T-helper 9 cell (primary cell): Measurements from ENCODE around the gene OR2L8.

Experiments used
- DNase-seq: peaks from one replicate; pipeline ENCODE4 v3.0.0-alpha.2; 2020
- total RNA-seq, 2 donors: gene quantifications; one replicate each; lab custom pipeline; 2026; lab: John Stamatoyannopoulos, UW

Gene OR2L8, protein sequence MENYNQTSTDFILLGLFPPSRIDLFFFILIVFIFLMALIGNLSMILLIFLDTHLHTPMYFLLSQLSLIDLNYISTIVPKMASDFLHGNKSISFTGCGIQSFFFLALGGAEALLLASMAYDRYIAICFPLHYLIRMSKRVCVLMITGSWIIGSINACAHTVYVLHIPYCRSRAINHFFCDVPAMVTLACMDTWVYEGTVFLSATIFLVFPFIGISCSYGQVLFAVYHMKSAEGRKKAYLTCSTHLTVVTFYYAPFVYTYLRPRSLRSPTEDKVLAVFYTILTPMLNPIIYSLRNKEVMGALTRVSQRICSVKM
- 0 reads per million in 2 donors for total RNA-seq

DNA sequence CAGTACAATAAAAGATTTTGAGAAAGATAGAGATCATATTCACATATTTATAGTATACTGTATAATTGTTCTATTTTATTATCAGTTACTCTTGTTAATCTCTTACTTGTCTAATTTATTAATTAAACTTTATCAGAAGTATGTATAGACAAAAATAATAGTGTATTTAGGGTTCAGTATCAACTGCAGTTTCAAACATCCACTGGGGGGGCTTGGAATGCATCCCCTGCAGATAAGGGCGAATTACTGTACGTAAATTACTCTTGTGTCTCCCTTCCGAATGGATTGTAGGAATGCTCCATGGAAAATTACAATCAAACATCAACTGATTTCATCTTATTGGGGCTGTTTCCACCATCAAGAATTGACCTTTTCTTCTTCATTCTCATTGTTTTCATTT is at the start of gene OR2L8:
TSS of gene OR2L8 (plus strand) at position 301 of the 400 bp plus-strand sequence. CDS start at position 301, 0 bp downstream.
- DNase-seq = no peak

DNA sequence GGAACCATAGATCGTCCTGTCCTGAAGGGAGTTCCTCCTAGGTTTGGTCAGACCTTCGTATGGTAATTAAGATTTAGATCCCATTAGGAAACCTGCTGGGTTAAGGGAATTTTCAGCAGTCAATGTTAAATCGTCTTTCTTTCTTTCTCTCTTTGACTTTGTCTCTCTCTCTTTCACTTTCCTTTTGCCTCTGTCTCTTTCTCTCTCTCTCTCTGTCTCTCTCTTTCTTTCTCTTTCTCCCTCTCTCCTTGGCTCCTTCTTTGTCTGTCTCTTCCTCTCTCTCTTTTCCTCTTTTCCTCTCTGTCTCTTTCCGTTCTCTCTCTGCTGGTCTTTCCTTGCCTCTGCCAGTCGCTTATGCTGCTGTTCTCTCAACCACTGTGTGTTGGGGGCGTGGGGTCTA is 44.5 kb upstream of the OR2L8 start:
- DNase-seq = no peak

DNA sequence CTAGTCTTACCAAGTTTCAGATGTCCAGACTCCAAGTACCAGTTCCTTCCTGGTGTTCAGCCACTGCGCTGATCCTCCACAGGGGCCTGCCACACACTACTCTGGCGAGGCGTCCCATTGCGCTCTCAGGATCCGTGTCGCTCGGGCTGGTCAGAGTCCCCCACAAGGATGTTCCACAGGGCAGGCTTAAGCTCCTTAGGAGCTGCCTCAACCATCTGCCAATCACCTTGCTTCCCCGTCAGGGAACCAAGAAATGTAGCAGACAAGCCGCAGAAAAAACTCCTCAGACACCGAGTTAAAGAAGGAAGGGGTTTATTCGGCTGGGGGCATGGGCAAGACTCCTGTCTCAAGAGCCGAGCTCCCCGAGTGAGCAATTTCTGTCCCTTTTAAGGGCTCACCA is 43.5 kb upstream of the OR2L8 start:
- DNase-seq = no peak

DNA sequence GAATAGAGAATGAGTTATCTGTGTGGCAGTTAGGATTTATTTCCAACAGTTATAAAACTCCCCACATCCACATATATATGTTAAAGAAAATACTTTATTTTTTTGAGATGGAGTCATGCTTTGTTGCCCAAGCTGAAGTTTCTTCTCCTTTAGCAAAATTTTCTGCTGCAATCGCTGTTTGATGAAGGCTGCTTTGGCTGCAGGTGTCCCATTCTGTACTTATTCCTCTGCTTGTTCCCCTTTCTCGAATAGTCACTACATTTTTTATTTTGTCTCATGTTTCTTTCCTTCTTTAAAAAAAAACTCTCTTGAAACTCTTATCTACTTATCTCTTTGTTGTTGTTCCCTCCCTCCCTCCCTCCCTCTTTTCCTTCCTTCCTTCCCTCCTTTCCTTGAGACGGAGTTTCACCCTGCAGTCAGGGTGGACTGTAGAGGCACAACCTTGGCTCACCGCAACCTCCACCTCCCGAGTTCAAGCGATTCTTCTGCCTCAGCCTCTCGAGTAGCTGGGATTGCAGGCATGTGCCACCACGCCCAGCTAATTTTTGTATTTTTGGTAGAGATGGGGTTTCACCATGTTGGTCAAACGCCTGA is 42.7 kb upstream of the OR2L8 start:
- no peak for DNase-seq

DNA sequence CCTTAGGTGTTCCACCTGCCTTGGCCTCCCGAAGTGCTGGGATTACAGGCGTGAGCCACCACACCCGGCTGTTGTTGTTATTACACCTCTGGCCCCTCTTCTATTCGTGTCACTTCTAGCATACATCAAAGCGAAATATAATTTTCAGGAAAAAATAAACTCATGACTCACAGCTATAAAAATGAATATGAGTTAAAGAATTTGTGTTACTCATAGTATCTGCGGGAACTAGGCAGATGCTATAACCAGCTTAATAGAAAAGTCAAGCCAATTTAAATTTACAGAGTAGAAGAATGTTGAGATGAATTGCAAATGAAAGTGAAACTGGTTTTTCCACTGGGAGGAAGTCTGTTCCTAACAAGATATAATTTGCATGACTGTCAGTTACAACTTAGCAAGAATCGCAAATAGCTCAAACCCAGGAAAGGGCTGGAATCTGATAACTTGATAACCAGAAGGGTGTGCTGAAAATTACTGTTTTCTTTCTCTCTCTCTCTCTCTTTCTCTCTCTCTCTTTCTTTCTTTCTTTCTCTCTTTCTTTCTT is 42.1 kb upstream of the OR2L8 start:
- no peak for DNase-seq

DNA sequence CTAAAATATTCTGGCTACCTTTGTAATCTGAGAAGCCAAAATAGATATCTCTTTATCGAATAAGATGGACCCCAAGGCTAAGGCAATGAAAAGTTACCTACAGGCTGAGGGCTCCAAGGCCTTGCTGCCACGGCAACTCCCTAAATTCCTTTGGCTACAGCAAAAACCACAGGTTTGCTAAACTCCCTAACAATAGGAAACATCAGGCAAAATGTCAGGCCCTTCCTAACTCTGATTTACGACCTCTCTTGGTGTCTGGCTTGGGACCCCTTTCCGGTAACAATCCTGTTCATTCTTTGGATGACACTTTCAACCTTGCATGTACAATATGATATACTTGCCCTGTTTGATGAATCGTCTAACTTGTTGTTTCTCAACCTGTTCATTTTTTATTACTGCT is 39.9 kb upstream of the OR2L8 start:
- DNase-seq = no peak

DNA sequence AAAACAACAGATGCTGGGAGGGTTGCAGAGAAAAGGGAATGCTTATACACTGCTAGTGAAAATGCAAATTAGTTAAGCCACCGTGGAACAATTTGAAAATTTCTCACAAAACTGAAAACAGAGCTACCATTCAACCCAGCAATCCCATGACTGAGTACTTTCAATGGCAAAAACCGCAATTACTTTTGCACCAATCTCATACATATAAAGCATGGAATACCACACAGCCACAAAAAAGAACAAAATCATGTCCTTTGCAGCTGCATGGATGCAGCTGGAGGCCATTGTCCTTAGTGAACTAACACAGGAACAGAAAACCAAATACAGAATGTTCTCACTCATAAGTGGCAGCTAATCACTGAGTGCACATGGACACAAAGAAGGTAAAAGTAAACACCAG is 34.9 kb upstream of the OR2L8 start:
- DNase-seq = no peak

DNA sequence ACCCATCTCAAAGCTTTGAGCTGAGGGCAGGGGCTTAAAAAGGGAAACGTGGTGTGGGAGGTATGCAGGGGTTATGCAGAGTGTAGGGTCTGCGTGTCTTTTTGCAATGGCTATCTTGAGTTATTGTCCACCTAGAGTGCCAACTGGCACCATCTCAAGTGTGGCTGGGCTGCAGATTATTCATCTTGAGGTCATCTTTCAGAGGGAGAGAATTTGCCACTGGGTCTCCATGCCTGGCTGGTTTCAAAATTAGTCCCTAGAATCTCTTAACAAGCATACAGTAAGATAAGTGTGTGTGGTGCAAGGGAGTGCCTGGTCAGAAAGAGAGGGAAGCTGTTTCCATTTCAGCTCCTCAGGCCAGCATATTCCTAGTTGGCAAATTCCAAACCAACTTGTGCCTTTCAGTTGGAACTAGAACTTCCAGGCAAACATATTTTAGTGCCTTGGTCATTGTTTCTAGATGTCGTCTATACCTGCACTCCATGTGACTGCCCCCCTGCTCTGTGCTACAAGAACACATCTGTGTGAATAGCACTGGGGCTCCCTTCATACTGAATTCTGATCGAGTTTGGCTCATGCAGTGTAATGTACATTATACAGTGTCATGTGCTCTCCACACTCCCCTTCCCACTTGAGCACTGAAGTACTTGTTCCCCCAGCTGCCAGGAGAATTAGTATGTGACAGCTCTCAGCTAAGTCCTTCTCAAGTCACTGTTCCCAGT is 33.6 kb upstream of the OR2L8 start:
- no peak for DNase-seq

DNA sequence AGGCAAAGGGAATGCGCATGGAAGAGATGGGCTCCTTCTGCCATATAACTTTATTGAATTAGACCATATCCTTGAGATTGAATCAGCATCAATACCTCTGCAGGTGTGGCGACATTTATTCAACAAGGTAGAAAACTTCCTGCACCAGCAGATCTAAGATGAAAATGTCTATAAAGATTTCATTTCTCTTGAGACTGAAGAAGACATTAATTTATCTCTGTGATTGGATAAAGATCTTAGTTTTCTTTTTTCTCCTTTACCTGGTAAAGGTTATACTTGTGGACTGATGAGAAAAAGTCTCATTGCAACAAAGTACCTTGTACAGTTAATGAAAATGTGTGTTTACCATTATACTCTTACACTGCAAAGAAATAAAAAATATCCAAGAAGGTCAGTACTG is 28.7 kb upstream of the OR2L8 start, which contains the start of gene OR2T8:
TSS of gene OR2T8 (plus strand) at position 301 of the 400 bp plus-strand sequence. CDS start 766 bp downstream, outside the sequence.
- DNase-seq = no peak

DNA sequence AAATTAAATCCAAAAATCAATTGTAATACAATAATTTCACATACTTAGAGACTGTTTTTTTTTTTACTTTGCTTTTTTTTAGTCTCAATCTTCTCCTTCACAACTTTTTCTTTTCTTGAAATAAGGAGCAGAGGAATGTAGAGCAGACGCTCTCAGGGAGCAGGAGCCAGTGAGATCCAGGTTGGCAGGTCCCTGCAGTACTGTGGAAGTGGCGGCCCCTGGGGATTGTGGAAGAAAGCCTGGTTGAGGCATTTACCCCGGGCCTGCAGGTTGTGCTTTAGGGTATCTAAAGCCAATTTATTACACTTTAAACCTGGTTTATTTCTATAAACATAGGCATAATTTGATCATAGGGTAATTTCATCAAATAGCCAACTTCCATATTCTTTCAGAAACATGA is 24.7 kb upstream of the OR2L8 start:
- no peak for DNase-seq

DNA sequence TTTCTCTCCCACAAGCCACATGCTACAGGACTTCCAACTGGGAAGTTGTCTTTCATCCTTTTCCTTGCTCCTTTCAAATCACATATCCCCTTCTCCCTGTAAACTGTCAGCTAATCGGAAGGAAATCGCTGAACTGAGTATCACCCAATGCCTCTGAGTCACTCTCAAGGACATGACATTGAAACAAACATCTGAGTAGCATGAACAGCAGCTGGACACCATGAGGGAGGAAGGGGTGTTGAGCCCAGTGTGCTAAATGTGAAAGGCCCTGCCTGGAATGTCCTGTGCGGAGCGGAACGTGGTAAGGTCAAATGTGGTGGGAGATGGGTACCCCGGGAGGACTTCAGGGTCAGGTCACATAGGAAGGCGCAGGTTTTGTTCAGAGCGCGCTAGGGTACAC is 23.8 kb upstream of the OR2L8 start, which contains the start of gene OR2AJ1:
TSS of gene OR2AJ1 (plus strand) at position 22 of the 400 bp plus-strand sequence. CDS start 8,880 bp downstream, outside the sequence.
- DNase-seq = no peak

DNA sequence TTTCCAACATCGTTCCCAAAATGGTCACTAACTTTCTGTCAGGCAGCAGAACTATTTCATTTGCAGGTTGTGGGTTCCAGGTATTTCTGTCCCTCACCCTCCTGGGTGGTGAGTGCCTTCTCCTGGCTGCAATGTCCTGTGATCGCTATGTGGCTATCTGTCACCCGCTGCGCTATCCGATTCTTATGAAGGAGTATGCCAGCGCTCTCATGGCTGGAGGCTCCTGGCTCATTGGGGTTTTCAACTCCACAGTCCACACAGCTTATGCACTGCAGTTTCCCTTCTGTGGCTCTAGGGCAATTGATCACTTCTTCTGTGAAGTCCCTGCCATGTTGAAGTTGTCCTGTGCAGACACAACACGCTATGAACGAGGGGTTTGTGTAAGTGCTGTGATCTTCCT is 14.7 kb upstream of the OR2L8 start:
- DNase-seq = no peak

DNA sequence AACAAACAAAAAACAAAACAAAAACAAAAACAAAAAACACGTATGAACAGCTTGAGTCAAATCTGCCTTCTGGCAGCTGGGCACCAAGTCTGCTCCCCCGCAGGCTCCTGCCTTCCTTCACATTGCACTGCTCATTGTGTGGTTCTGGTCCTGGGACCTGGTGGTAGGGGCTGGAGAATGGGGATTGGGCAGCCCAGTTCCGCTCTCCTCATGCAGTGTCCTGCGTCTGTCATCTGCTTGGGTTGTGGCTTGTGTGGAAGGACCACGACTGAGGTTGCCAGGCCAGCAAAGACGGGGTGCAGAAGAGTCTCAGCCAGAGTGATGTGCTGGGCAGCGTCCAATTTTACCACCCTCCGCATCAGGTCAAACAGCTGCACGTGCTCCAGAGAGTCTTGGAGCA is 12.9 kb upstream of the OR2L8 start:
- no peak for DNase-seq

DNA sequence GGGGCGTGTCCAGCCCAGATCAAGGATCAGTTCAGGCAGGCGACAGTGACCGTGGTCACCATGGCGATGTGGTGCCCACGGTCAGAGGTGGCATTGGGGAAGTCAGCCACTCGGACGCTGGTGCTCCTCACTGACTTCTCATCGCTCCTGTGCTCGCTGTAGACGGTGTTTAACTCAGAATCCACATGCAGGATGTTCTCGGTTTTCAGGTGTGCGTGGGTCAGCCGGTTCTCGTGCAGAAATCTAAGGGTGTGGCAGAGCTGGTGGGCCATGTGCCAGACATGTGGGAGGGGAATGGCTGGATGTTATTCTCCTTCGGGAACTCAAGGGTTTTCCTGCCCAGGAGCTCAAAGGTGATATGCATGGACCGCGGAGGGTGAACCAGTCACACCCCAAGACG is 12.2 kb upstream of the OR2L8 start:
- no peak for DNase-seq

DNA sequence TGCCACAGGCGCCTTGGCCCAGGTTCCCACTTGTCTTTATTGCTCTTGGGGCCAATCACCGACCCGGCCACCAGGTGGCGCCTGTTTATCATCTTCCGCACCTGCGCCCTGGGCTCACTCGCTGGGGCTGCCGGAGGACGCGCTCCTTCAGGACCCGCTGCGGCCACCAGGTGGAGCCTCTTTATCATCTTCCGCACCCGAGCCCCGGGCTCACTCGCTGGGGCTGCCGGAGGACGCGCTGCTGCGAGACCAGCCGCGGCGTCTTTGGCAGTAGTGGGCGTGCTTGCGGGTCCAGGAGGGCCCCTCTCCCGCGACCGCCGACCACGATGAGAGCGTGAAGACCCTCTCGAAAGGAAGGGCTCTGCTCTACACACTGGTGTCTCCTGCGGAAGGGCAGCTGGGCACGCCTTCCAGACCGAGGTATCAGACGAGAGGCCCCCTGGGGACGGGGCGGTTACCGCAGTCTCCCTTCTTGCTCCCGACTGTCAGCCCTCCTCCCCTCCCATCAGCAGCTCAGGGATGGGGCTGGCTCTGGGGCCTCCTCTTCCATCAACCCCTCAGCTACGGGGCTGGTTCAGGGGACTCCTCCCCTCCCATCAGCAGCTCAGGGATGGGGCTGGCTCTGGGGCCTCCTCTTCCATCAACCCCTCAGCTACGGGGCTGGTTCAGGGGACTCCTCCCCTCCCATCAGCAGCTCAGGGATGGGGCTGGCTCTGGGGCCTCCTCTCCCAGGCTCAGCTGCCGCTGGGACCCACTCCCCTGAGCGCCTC is 11.5 kb upstream of the OR2L8 start:
- peak; percentile 57 for DNase-seq

DNA sequence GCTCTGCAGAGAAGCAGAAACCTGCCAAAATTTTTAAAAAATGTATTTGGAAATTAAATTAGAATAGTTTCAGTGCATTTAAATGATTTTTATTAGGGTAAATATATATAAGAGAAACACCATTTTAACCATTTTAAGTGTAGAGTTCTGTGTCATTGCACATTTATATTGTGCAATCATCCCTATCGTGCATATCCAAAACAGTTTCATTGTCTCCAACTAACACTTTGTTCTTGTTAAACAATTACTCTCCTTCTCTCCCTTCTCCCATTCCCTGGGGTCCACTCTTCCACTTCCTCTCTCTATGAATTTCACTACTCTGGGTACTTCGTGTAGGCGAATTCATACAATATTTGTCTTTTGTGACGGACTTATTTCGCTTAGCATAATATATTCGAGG is 6.0 kb upstream of the OR2L8 start:
- DNase-seq = no peak

DNA sequence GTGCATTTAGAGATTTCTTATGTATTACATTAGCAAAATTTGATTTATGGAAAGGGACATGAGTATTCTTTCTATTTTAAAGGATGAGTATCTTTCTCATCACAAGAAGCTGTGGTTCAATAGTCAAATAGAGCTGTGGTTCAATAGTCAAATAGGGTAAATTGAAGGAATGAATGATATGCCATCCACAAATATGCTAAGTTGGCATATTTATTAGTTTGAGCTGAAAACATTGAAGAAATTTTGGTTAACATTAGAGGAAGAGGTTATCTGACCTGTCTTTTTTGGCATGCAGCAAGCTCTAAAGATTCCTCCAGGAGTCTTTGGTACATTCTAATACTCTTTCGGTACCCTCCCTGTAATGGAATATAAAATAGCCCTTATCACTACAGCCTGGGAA is 4.8 kb downstream of the OR2L8 start:
- DNase-seq = no peak

DNA sequence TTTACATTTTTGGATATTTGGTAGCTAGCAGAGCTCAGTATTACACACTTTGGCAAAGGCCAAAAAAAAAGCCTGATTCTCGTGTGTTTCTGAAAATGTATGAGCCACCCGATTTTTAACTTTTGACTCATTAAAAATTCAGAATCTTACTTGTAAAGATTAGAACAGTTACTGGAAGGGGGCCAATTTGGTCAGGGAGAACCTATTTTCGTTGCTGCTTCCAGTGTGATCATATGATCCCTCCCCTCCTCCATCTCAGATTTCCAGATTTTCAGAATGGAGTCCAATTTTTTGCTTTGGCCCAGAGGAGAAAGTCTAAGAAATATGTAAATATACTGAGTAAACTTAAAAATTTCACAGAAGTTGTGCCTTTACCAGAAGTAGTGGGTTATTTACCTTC is 13.1 kb downstream of the OR2L8 start:
- DNase-seq = no peak

DNA sequence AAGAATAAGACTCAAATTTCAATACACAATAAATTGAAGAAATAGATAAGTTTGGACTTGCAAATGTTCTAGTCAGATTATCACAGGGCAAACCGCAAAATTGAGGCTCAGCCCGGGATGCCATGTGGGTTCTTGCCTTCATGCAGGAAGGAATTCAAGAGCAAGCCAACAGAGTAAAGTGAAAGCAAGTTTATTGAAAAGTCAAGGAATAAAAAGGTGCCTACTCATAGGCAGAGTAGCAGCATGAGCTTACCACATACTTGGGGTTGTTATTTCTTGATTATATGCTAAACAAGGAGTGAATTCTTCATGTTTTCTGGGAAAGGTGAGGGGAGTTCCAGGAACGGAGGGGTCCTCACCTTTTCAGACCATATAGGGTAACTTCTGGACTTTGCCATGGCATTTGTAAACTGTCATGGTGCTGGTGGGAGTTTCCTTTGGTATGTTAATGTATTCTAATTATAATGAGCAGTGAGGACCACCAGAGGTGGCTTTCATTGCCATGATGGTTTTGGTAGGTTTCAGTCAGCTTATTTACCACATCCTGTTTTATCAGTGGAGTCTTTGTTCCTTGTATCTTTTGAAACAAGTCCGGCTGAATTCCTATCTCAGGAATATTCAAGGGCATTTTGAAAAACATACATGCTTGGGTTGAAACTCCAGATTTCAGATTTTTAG is 14.4 kb downstream of the OR2L8 start:
- DNase-seq = no peak

DNA sequence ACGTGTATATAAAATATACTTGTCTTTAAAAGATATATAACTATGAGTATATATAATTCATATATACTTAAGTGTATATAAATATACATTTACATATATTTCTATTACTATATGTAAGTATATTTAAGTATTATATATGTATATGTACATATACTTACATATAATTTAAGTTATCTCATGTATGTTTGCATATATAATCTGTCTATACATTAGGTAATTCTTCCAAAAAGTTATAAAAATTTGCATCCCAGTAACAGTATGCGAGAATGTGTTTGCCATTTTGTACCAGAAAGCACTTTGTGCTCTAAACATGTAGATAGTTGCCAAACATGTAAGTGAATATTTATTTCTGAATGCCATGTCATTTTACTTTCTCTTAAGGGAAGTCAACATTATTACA is 16.3 kb downstream of the OR2L8 start, which contains the start of gene OR2AK2:
TSS of gene OR2AK2 (plus strand) at position 301 of the 400 bp plus-strand sequence. CDS start 144 bp downstream, outside the sequence.
- no peak for DNase-seq

DNA sequence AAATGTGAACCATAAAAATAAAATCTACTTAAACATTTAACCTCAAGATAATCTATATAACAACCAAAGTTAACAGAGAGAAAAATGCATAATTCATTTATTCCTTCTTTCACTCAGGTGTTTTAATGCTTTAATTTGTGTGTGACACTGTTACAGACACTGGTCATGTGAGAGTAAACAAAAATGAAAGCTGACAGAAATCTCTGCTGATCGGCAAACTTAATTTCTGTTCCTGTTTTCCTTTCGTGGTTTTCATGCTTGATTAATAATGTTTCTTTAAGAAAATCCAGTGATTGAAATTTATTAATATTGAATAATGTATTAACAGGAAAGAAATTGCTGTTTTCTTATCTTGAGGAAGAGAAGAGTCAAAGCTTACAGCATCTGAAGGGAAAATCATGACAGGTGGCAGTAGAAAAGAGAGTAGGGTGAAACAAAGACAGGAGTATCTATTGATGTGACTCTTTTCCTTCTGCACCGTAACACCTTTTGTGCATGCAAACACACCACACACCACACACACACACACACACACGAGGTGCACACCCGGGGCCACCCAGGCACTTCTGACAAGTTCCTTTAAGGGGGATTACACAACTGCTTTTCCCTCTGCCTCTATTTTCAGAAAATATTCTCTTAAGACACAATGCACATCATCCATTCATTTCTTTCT is 18.0 kb downstream of the OR2L8 start:
- DNase-seq = no peak
